IMR-90 (cell line): Measurements from ENCODE around the gene RPTOR. TPM values are rescaled to one million over a fixed set of nuclear protein-coding genes. Genes with fewer than 3 reads are reported as not detected.

Source experiments
- ATAC-seq: fragments of 200-7000 bp; cut with Tn5 transposase; 2 replicates; pipeline ENCODE4 v1.9.1; 2020; ENCODE audit warnings: low read depth, mild to moderate bottlenecking, moderate library complexity
- BruUV-seq: library from RNA; stranded (reverse); fragments of 400-500 nt; replicated peaks from 2 replicates; lab custom pipeline; 2021; lab: Mats Ljungman, UMichigan
- CTCF ChIA-PET: fragments of 300-600 bp; formaldehyde crosslinking; extraction: SDS; loops from one replicate; lab custom pipeline; 2021; ENCODE audit warnings: antibody characterized with exemption; lab: Yijun Ruan, JAX
- POLR2A ChIA-PET: fragments of 300-600 bp; sonication (Branson Sonifier 250); formaldehyde crosslinking; loops from one replicate; lab custom pipeline; 2022; ENCODE audit warnings: antibody characterized with exemption; ENCODE audit not compliant: unreplicated experiment; lab: Charles Lee
- DNase-seq: peaks from one replicate; pipeline ENCODE4 v3.0.0; 2013
- H2AFZ ChIP-seq: replicated peaks from 2 replicates; pipeline ENCODE3; 2013; ENCODE audit warnings: low read length, mild to moderate bottlenecking; ENCODE audit not compliant: poor library complexity
- H2AK5ac ChIP-seq: 2 replicates; pipeline ENCODE4 v1.6.1; 2013; ENCODE audit warnings: low read depth, low read length, inconsistent platforms
- H2AK9ac ChIP-seq: replicated peaks from 2 replicates; pipeline ENCODE3; 2013; ENCODE audit warnings: mild to moderate bottlenecking, low read depth, low read length, moderate library complexity; ENCODE audit not compliant: poor library complexity
- H2BK120ac ChIP-seq: 2 replicates; pipeline ENCODE4 v1.6.1; 2013; ENCODE audit warnings: low read depth, low read length, inconsistent platforms
- H2BK15ac ChIP-seq: 3 replicates; pipeline ENCODE4 v1.6.1; 2013; ENCODE audit warnings: low read depth, low read length, inconsistent platforms
- H2BK20ac ChIP-seq: 2 replicates; pipeline ENCODE4 v1.6.1; 2013; ENCODE audit warnings: low read depth, mild to moderate bottlenecking, inconsistent platforms, low read length, moderate library complexity
- H2BK5ac ChIP-seq: 2 replicates; pipeline ENCODE4 v1.6.1; 2013; ENCODE audit warnings: mild to moderate bottlenecking, low read depth, low read length, inconsistent platforms; ENCODE audit not compliant: poor library complexity, severe bottlenecking
- H3K14ac ChIP-seq: replicated peaks from 2 replicates; pipeline ENCODE4 v1.6.1; 2013; ENCODE audit warnings: low read depth, low read length, inconsistent platforms
- H3K18ac ChIP-seq: 2 replicates; pipeline ENCODE4 v1.6.1; 2013; ENCODE audit warnings: low read depth, low read length, control low read depth
- H3K23ac ChIP-seq: 2 replicates; pipeline ENCODE4 v1.6.1; 2013; ENCODE audit warnings: low read depth, low read length, inconsistent platforms
- H3K27ac ChIP-seq: 2 replicates; pipeline ENCODE4 v1.5.1; 2013; ENCODE audit warnings: mild to moderate bottlenecking, control low read depth, low read length; ENCODE audit not compliant: insufficient read depth
- H3K27me3 ChIP-seq: 2 replicates; pipeline ENCODE4 v1.6.1; 2013; ENCODE audit warnings: low read length; ENCODE audit not compliant: control insufficient read depth, insufficient read depth
- H3K36me3 ChIP-seq: 2 replicates; pipeline ENCODE4 v1.6.1; 2013; ENCODE audit warnings: low read length, mixed read lengths; ENCODE audit not compliant: control insufficient read depth, insufficient read depth
- H3K4ac ChIP-seq: 2 replicates; pipeline ENCODE4 v1.6.1; 2013; ENCODE audit warnings: low read depth, low read length, inconsistent platforms
- H3K4me1 ChIP-seq: 2 replicates; pipeline ENCODE4 v1.6.1; 2013; ENCODE audit warnings: low read length, mixed read lengths; ENCODE audit not compliant: control insufficient read depth, insufficient read depth
- H3K4me2 ChIP-seq: 2 replicates; pipeline ENCODE4 v1.6.1; 2013; ENCODE audit warnings: low read depth, mild to moderate bottlenecking, control low read depth, low read length, moderate library complexity
- H3K4me3 ChIP-seq: 2 replicates; pipeline ENCODE4 v1.5.1; 2013; ENCODE audit warnings: low read depth, mild to moderate bottlenecking, control low read depth, low read length, moderate library complexity; ENCODE audit not compliant: insufficient read depth
- H3K56ac ChIP-seq: 2 replicates; pipeline ENCODE4 v1.6.1; 2013; ENCODE audit warnings: low read length, inconsistent platforms; ENCODE audit not compliant: insufficient read depth; ENCODE audit errors: extremely low read depth
- H3K79me1 ChIP-seq, 2 experiments: 2 replicates each; pipeline ENCODE4 v1.6.1; 2013; ENCODE audit warnings: low read length in 2 of 2, inconsistent platforms in 1 of 2, low read depth in 1 of 2
- H3K9ac ChIP-seq: 2 replicates; pipeline ENCODE4 v1.6.1; 2013; ENCODE audit warnings: low read depth, low read length, control low read depth
- H3K9me1 ChIP-seq: 2 replicates; pipeline ENCODE4 v1.6.1; 2013; ENCODE audit warnings: low read length, inconsistent platforms; ENCODE audit not compliant: insufficient read depth
- H3K9me3 ChIP-seq: 2 replicates; pipeline ENCODE4 v1.6.1; 2013; ENCODE audit warnings: low read length; ENCODE audit not compliant: control insufficient read depth, insufficient read depth
- H4K20me1 ChIP-seq: 2 replicates; pipeline ENCODE4 v1.6.1; 2013; ENCODE audit warnings: low read length, inconsistent platforms; ENCODE audit not compliant: insufficient read depth
- H4K5ac ChIP-seq: 2 replicates; pipeline ENCODE4 v1.6.1; 2013; ENCODE audit warnings: mild to moderate bottlenecking, low read depth, low read length, control low read depth
- H4K8ac ChIP-seq, 2 experiments: 2 replicates each; pipeline ENCODE4 v1.6.1; 2013; ENCODE audit warnings: low read depth in 2 of 2, low read length in 2 of 2, control low read depth in 1 of 2, inconsistent platforms in 1 of 2
- H4K91ac ChIP-seq: 2 replicates; pipeline ENCODE4 v1.6.1; 2013; ENCODE audit warnings: low read depth, low read length, inconsistent platforms; ENCODE audit not compliant: insufficient read depth
- CTCF ChIP-seq: conservative IDR thresholded peaks from 2 replicates; pipeline ENCODE4 v1.5.1; 2012; ENCODE audit warnings: mild to moderate bottlenecking, low read depth, low read length, improper control_type of control experiment
- ELK1 ChIP-seq: fragments of 150-350 bp; IDR thresholded peaks from 2 replicates; pipeline ENCODE4 v1.6.1; 2016; ENCODE audit warnings: low read depth, mild to moderate bottlenecking, low read length, moderate library complexity, borderline replicate concordance
- MAZ ChIP-seq: IDR thresholded peaks from 2 replicates; pipeline ENCODE4 v1.6.1; 2012; ENCODE audit warnings: low read depth, mild to moderate bottlenecking, low read length, improper control_type of control experiment, moderate library complexity, borderline replicate concordance
- RAD21 ChIP-seq: IDR thresholded peaks from 2 replicates; pipeline ENCODE4 v1.6.1; 2012; ENCODE audit warnings: low read length, improper control_type of control experiment
- RCOR1 ChIP-seq: IDR thresholded peaks from 2 replicates; pipeline ENCODE4 v1.6.1; 2012; ENCODE audit warnings: mild to moderate bottlenecking, low read length, improper control_type of control experiment; ENCODE audit not compliant: insufficient replicate concordance
- SMC3 ChIP-seq: fragments of 150-350 bp; IDR thresholded peaks from 2 replicates; pipeline ENCODE4 v1.6.1; 2016; ENCODE audit warnings: low read depth, mild to moderate bottlenecking, antibody characterized with exemption, low read length, moderate library complexity
- WGBS, 2 experiments: methylation state at CpG; one replicate each; pipeline versions ENCODE4 v1.1.5 to v1.1.7; 2013; ENCODE audit warnings: missing lambda C conversion rate in 2 of 2; ENCODE audit not compliant: insufficient read length in 1 of 2; ENCODE audit errors: extremely low coverage in 2 of 2; 5-methylcytosine and 5-hydroxymethylcytosine counted together
- dilution Hi-C: fragments of 300-500 bp; cut with HindIII; formaldehyde crosslinking; loops from one replicate; pipeline ENCODE4 v1.14.3; 2018; ENCODE audit warnings: low sequenced_read_pairs; ENCODE audit not compliant: unreplicated experiment
- in situ Hi-C: fragments of 300-500 bp; cut with MboI; formaldehyde crosslinking; loops from 3 replicates; pipeline ENCODE4 v1.14.3; 2019; ENCODE audit warnings: low sequenced_read_pairs, inconsistent platforms, mixed read lengths
- intact Hi-C: fragments of 100-400 bp; cut with micrococcal nuclease; formaldehyde crosslinking; loops from 2 replicates; pipeline ENCODE4 v1.10.0; 2022
- polyA plus RNA-seq, 3 experiments: library from polyadenylated mRNA; depleted of rRNA; stranded (reverse); fragments of >200 nt; gene quantifications; 2 replicates each; pipeline ENCODE4 v1.2.3, GENCODE V29; 2012; ENCODE audit warnings: low replicate concordance in 1 of 3
- total RNA-seq: library from RNA; depleted of rRNA; stranded (reverse); fragments of >200 nt; gene quantifications from 2 replicates; pipeline ENCODE4 v1.2.3, GENCODE V29; 2012

RPTOR gene
- total and polyA plus RNA-seq, 2 of the 4 experiments (the other 2 are of a cell fraction): 10.8 to 14.7 TPM

- H3K4me3 ChIP-seq: no peak overlapping the region
- H2BK20ac ChIP-seq: no peak overlapping the region; the same call in 1 of the 2 replicates
- H3K4me2 ChIP-seq: peak overlapping the region; percentile 33; the same call in 1 of the 2 replicates
- H3K56ac ChIP-seq: no peak overlapping the region
- ChIA-PET POLR2A (no interaction called here), CTCF (interaction anchor here (0.9 kb wide), 1 partner anchor 554 kb away, joined by 3 read pairs; no protein-coding TSS in a partner anchor)
- 0 out of 2 replicates have a peak overlapping the region, but pooled peaks have one; percentile 30 for H2AK5ac ChIP-seq
- H4K5ac ChIP-seq: no peak overlapping the region
- peak overlapping the region; percentile 60 for H2AFZ ChIP-seq
- dilution Hi-C loops: no loop called here
- no peak overlapping the region for H3K4ac ChIP-seq
- no peaks in the 10 kb centered on the region for H3K36me3 ChIP-seq
- no peak for DNase-seq
- H2BK15ac ChIP-seq: no peak overlapping the region
- H2BK5ac ChIP-seq: no peak overlapping the region
- in situ Hi-C loops: loop anchor here (5.0 kb wide), 1 partner anchor 554 kb away; no protein-coding TSS in a partner anchor
- H4K8ac ChIP-seq: no peak overlapping the region; a peak in 1 of 4 replicates
- H3K79me1 ChIP-seq: no peaks in the 10 kb centered on the region
- H3K9me1 ChIP-seq: peaks cover 12% of the 10 kb centered on the region; the same call in 1 of the 2 replicates
- no peak overlapping the region for H3K14ac ChIP-seq
- H2AK9ac ChIP-seq: peak overlapping the region; percentile 60
- ATAC-seq: peak; percentile 35
- H4K20me1 ChIP-seq: no peaks in the 10 kb centered on the region
- intact Hi-C loops: loop anchor here (2.0 to 5.0 kb wide), 3 partner anchors 114 to 554 kb away; no protein-coding TSS in a partner anchor
- BruUV-seq: no TSS peak
- H3K27ac ChIP-seq: no peak overlapping the region
- no peak for TF ChIP-seq ELK1
- TF ChIP-seq CTCF: peak; percentile 78
- peak; percentile 64; the same call in 1 of the 2 replicates for TF ChIP-seq MAZ
- peak; percentile 55 for TF ChIP-seq SMC3
- TF ChIP-seq RAD21: peak; percentile 83
- no peak for TF ChIP-seq RCOR1
- peaks cover 2% of the 10 kb centered on the region for H3K9me3 ChIP-seq
- WGBS, 2 experiments: 13% methylated on average over 33 of the region's 65 CpGs; no CpG with 5 or more reads in 1 of the 2 experiments
- peaks cover 7% of the 10 kb centered on the region for H3K4me1 ChIP-seq
- no peaks in the 10 kb centered on the region for H3K27me3 ChIP-seq
- no peak overlapping the region for H3K9ac ChIP-seq
- H3K23ac ChIP-seq: no peak overlapping the region
- no peak overlapping the region; the same call in 1 of the 2 replicates for H2BK120ac ChIP-seq
- no peak overlapping the region for H3K18ac ChIP-seq
- no peak overlapping the region for H4K91ac ChIP-seq
Measured at GRCh38 chr17:80981062-80981902, 436.6 kb downstream of the RPTOR start.
